Ovary (tissue), 9 donors: ENCODE results near the gene SNTB2. TPM values are rescaled to one million over a fixed set of nuclear protein-coding genes. Genes with fewer than 3 reads are reported as not detected.
A peak's percentile ranks its signal among the peaks of the same experiment; 100 is the strongest.

Source experiments
- DNase-seq, 5 donors: peaks; one replicate each; pipeline ENCODE4 v3.0.0-alpha.2; 2019 to 2020
- H3K27ac ChIP-seq, 2 donors: fragments of 200-600 bp; one replicate each; pipeline versions ENCODE4 v1.5.1 to v1.8.0; 2019 to 2022
- H3K27me3 ChIP-seq: fragments of 200-600 bp; one replicate; pipeline ENCODE4 v1.8.0; 2022
- H3K36me3 ChIP-seq: fragments of 200-600 bp; sonication (generic); one replicate; pipeline ENCODE4 v1.5.1; 2019
- H3K4me1 ChIP-seq: one replicate; pipeline ENCODE4 v1.8.1; 2013; ENCODE audit warnings: mild to moderate bottlenecking, moderate library complexity; ENCODE audit not compliant: insufficient read depth
- H3K4me3 ChIP-seq: fragments of 200-600 bp; sonication (generic); one replicate; pipeline ENCODE4 v1.5.1; 2017
- H3K9me3 ChIP-seq, 2 donors: fragments of 200-600 bp in 1 of 2; sonication (generic) in 1 of 2; one replicate each; pipeline versions ENCODE4 v1.5.1 to v1.8.1; 2013 to 2019; ENCODE audit warnings: mild to moderate bottlenecking in 1 of 2, moderate library complexity in 1 of 2
- CTCF ChIP-seq, 3 donors: fragments of 450-650 bp in 2 of 3; fragments of 200-600 bp in 1 of 3; IDR thresholded peaks; one replicate each; pipeline versions ENCODE4 v1.5.1 to v1.8.0; 2016 to 2022; ENCODE audit warnings: antibody characterized with exemption in 3 of 3, mild to moderate bottlenecking in 1 of 3
- EP300 ChIP-seq: sonication (generic); formaldehyde crosslinking; IDR thresholded peaks from one replicate; pipeline ENCODE4 v1.6.1; 2017; ENCODE audit warnings: antibody characterized with exemption
- POLR2A ChIP-seq: fragments of 450-650 bp; IDR thresholded peaks from one replicate; pipeline ENCODE4 v1.6.1; 2017; ENCODE audit warnings: antibody characterized with exemption, mild to moderate bottlenecking, moderate library complexity
- WGBS, 3 donors: extraction: QIAGEN DNeasy Blood & Tissue Kit in 1 of 3; methylation state at CpG; one replicate each; pipeline versions ENCODE4 v1.1.5 to v1.1.7; 2013 to 2017; 5-methylcytosine and 5-hydroxymethylcytosine counted together
- intact Hi-C, 4 donors: fragments of 100-400 bp; cut with DNase I; formaldehyde crosslinking; loops; one replicate each; pipeline versions ENCODE4 v1.11.0 to v1.15.1; 2022 to 2023
- polyA plus RNA-seq, 2 donors: library from polyadenylated mRNA; stranded (reverse); fragments of 200-250 nt in 1 of 2; fragments of 350-450 nt in 1 of 2; fragmentation: Illumina TruSeq in 1 of 2; extraction: RNeasy Lipid Tissue Mini Kit (QIAGEN cat#74804) in 1 of 2; gene quantifications; one replicate each; pipeline ENCODE4 v1.2.3, GENCODE V29; 2013 to 2014
- total RNA-seq, 7 donors: library from RNA; depleted of rRNA in 2 of 7; stranded (reverse); fragments of >200 nt in 2 of 7; fragmentation: NEBNext Ultra II Directional in 3 of 7; extraction: Animal tissue kit (Norgen Biotek cat#: 25700) in 3 of 7; gene quantifications; one replicate each; pipeline versions ENCODE4 v1.1.0 to v1.2.4, GENCODE V29; 2016 to 2023
- donor health status: DM: no; HTN: no; CAD: no; lungs with moderate emphysema.
- donor health status: DM: no; HTN: no; CAD: no.
- donor health status: Bipolar disorder and iron deficiency.
- donor health status: DM: yes; HTN: yes; CAD: no.
- donor health status: DM: no; HTN: no; CAD: no.
- donor health status: DM: yes; HTN: yes; CAD: no.

The SNTB2 gene
- total and polyA plus RNA-seq, 9 donors, result 9.4 to 51.8 (median 36.9) TPM

GRCh38 chr16:69190598-69190997 is 3.6 kb downstream of the SNTB2 start:
- Histone ChIP-seq H3K4me1 (peaks cover 17% of the 10 kb centered on the region), H3K27me3 (no peaks in the 10 kb centered on the region), H3K36me3 (no peaks in the 10 kb centered on the region), H3K9me3 (no peaks in the 10 kb centered on the region), H3K27ac (no peak overlapping the region), H3K4me3 (no peak overlapping the region)
- intact Hi-C loops, result loop anchor here in 1 of 4 donors (5.0 kb wide), 1 partner anchor 47 kb away; no protein-coding TSS in a partner anchor
- TF ChIP-seq EP300 (no peak), CTCF (IDR thresholded peaks at IDR 0.05) (no peak), POLR2A (no peak)
- 89 to 92% (median 90%) methylated on average over 3 of the region's 3 CpGs for WGBS, 3 donors
- DNase-seq, result no peak

GRCh38 chr16:69191136-69191535 is 4.2 kb downstream of the SNTB2 start:
- intact Hi-C loops, result loop anchor here in 1 of 4 donors (5.0 kb wide), 1 partner anchor 46 kb away; no protein-coding TSS in a partner anchor
- TF ChIP-seq EP300, result no peak
- TF ChIP-seq CTCF (IDR thresholded peaks at IDR 0.05), result no peak
- TF ChIP-seq POLR2A, result no peak
- DNase-seq, result no peak
- H3K4me3 ChIP-seq, result no peak overlapping the region
- H3K27ac ChIP-seq, result no peak overlapping the region
- H3K4me1 ChIP-seq, result peaks cover 21% of the 10 kb centered on the region
- no peaks in the 10 kb centered on the region for H3K9me3 ChIP-seq
- H3K27me3 ChIP-seq, result no peaks in the 10 kb centered on the region
- WGBS, 3 donors, result 85 to 93% (median 89%) methylated on average over 2 of the region's 2 CpGs
- no peaks in the 10 kb centered on the region for H3K36me3 ChIP-seq

- Histone ChIP-seq H3K36me3 (no peaks in the 10 kb centered on the region), H3K27ac (no peak overlapping the region), H3K4me3 (no peak overlapping the region), H3K9me3 (no peaks in the 10 kb centered on the region), H3K4me1 (peaks cover 20% of the 10 kb centered on the region), H3K27me3 (no peaks in the 10 kb centered on the region)
- intact Hi-C loops, result loop anchor here in 1 of 4 donors (5.0 kb wide), 1 partner anchor 43 kb away; no protein-coding TSS in a partner anchor
- DNase-seq, result no peak
- no peak for TF ChIP-seq EP300
- no peak for TF ChIP-seq CTCF (IDR thresholded peaks at IDR 0.05)
- no peak for TF ChIP-seq POLR2A
Measured at GRCh38 chr16:69193855-69194254, 6.9 kb downstream of the SNTB2 start.

GRCh38 chr16:69194488-69194887 is 7.5 kb downstream of the SNTB2 start:
- Histone ChIP-seq H3K9me3 (no peaks in the 10 kb centered on the region), H3K27ac (no peak overlapping the region), H3K4me3 (no peak overlapping the region), H3K4me1 (peaks cover 19% of the 10 kb centered on the region), H3K36me3 (no peaks in the 10 kb centered on the region), H3K27me3 (no peaks in the 10 kb centered on the region)
- TF ChIP-seq EP300 (no peak), CTCF (IDR thresholded peaks at IDR 0.05) (no peak)
- intact Hi-C loops, result loop anchor here in 1 of 4 donors (5.0 kb wide), 1 partner anchor 43 kb away; no protein-coding TSS in a partner anchor
- DNase-seq, result peak in 1 of 5 donors; percentile 56
